Esophagus muscularis mucosa (tissue), 4 donors: ENCODE data around the gene ELK3.

Experiments
- EP300 ChIP-seq: sonication (generic); formaldehyde crosslinking; IDR thresholded peaks from one replicate; pipeline ENCODE4 v1.6.1; 2017; ENCODE audit warnings: antibody characterized with exemption
- POLR2A ChIP-seq: fragments of 450-650 bp; IDR thresholded peaks from one replicate; pipeline ENCODE4 v1.6.1; 2017; ENCODE audit warnings: antibody characterized with exemption, moderate library complexity, mild to moderate bottlenecking, low read depth
- POLR2AphosphoS5 ChIP-seq, 2 donors: sonication (generic); formaldehyde crosslinking; IDR thresholded peaks; one replicate each; pipeline ENCODE4 v1.6.1; 2017; ENCODE audit warnings: antibody characterized with exemption in 2 of 2
- TF ChIP-seq, protein P1 (sequence below), 3 experiments: fragments of 200-600 bp in 2 of 3; fragments of 450-650 bp in 1 of 3; sonication (generic) in 2 of 3; IDR thresholded peaks; one replicate each; pipeline ENCODE4 v1.5.1; 2017 to 2019; ENCODE audit warnings: antibody characterized with exemption in 3 of 3, mild to moderate bottlenecking in 2 of 3, moderate library complexity in 1 of 3

DNA sequence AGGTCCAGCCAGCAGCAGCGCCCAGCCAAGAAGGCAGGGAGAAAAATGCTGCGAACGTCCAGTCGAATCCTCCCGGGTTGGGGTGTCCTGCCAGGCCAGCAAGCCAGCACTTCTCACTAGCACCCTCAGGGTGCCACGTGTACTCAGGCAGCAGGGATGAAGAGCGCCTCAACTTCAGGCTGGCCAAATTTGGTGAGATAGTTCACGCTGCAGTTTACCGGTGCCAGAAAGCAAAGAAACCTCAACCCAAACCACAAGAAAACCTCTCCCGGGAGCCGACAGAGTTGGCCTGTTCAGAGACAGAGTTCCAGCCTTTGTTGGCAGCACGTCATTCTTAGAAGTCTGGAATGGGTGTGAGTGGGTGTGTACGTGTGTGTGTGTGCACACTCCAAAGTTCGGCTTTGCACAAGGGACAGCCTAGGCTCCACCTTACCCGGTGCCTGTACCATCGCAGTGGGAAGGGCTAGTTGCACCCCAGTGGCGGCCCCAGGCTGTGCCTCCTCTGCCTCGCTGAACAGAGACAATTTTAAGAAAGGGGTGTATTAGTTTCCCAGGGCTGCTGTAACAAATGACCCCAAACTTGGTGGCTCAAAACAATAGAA lies 42.1 kb downstream of the ELK3 start:
- TF ChIP-seq, protein P1, sequence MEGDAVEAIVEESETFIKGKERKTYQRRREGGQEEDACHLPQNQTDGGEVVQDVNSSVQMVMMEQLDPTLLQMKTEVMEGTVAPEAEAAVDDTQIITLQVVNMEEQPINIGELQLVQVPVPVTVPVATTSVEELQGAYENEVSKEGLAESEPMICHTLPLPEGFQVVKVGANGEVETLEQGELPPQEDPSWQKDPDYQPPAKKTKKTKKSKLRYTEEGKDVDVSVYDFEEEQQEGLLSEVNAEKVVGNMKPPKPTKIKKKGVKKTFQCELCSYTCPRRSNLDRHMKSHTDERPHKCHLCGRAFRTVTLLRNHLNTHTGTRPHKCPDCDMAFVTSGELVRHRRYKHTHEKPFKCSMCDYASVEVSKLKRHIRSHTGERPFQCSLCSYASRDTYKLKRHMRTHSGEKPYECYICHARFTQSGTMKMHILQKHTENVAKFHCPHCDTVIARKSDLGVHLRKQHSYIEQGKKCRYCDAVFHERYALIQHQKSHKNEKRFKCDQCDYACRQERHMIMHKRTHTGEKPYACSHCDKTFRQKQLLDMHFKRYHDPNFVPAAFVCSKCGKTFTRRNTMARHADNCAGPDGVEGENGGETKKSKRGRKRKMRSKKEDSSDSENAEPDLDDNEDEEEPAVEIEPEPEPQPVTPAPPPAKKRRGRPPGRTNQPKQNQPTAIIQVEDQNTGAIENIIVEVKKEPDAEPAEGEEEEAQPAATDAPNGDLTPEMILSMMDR (IDR thresholded peaks at IDR 0.05), result peak in 1 of 3 experiments; percentile 3
- TF ChIP-seq POLR2AphosphoS5 (IDR thresholded peaks at IDR 0.05) (peak in 1 of 2 donors; percentile 91), POLR2A (no peak), EP300 (peak; percentile 44)
